ENCODE measurements around the gene PDE1C.

The PDE1C gene

GRCh38 chr7:32089256-32089655 lies 19.0 kb upstream of the PDE1C start:
- Histone ChIP-seq H3K4me1 (ENCODE audit: insufficient read depth, low read length, poor library complexity, severe bottlenecking) (no peaks in the 10 kb centered on the region), H3F3A (ENCODE audit: low read depth) (no peaks in the 10 kb centered on the region), H4K20me1 (ENCODE audit: insufficient read depth, low read length, poor library complexity, severe bottlenecking) (no peaks in the 10 kb centered on the region), H3K4me3 (ENCODE audit: low read length, poor library complexity, severe bottlenecking) (no peak overlapping the region), H3K9ac (ENCODE audit: low read depth, low read length, poor library complexity, severe bottlenecking) (no peak overlapping the region), H3K27me3 (ENCODE audit: insufficient read depth, low read length, poor library complexity, severe bottlenecking) (no peaks in the 10 kb centered on the region), H3K79me2 (ENCODE audit: insufficient read depth, low read length) (no peaks in the 10 kb centered on the region), H2AFZ (ENCODE audit: low read length) (no peak overlapping the region), H3K9me2 (replicated peaks; ENCODE audit: low read depth, low read length) (no peaks in the 10 kb centered on the region), H3K36me3 (ENCODE audit: insufficient read depth, low read length) (no peaks in the 10 kb centered on the region), H3K9me3 (ENCODE audit: insufficient read depth, low read depth, low read length) (no peaks in the 10 kb centered on the region), H3K4me2 (ENCODE audit: low read depth, low read length, poor library complexity, severe bottlenecking) (no peak overlapping the region)
- TF ChIP-seq, protein P1, sequence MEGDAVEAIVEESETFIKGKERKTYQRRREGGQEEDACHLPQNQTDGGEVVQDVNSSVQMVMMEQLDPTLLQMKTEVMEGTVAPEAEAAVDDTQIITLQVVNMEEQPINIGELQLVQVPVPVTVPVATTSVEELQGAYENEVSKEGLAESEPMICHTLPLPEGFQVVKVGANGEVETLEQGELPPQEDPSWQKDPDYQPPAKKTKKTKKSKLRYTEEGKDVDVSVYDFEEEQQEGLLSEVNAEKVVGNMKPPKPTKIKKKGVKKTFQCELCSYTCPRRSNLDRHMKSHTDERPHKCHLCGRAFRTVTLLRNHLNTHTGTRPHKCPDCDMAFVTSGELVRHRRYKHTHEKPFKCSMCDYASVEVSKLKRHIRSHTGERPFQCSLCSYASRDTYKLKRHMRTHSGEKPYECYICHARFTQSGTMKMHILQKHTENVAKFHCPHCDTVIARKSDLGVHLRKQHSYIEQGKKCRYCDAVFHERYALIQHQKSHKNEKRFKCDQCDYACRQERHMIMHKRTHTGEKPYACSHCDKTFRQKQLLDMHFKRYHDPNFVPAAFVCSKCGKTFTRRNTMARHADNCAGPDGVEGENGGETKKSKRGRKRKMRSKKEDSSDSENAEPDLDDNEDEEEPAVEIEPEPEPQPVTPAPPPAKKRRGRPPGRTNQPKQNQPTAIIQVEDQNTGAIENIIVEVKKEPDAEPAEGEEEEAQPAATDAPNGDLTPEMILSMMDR (conservative IDR thresholded peaks at IDR 0.05; ENCODE audit: low read length), result no peak
- TF ChIP-seq EZH2phosphoT487 (IDR thresholded peaks at IDR 0.05; ENCODE audit: borderline replicate concordance), result no peak

GRCh38 chr7:32088451-32088881 lies 18.3 kb upstream of the PDE1C start:
- no peaks in the 10 kb centered on the region for H3K36me3 ChIP-seq (ENCODE audit: insufficient read depth, low read length)
- H4K20me1 ChIP-seq (ENCODE audit: insufficient read depth, low read length, poor library complexity, severe bottlenecking), result no peaks in the 10 kb centered on the region
- no peaks in the 10 kb centered on the region for H3K27me3 ChIP-seq (ENCODE audit: insufficient read depth, low read length, poor library complexity, severe bottlenecking)
- no peak overlapping the region for H3K4me3 ChIP-seq (ENCODE audit: low read length, poor library complexity, severe bottlenecking)
- no peaks in the 10 kb centered on the region for H3K9me2 ChIP-seq (replicated peaks; ENCODE audit: low read depth, low read length)
- no peaks in the 10 kb centered on the region for H3K79me2 ChIP-seq (ENCODE audit: insufficient read depth, low read length)
- H3K4me1 ChIP-seq (ENCODE audit: insufficient read depth, low read length, poor library complexity, severe bottlenecking), result no peaks in the 10 kb centered on the region
- no peak overlapping the region for H3K9ac ChIP-seq (ENCODE audit: low read depth, low read length, poor library complexity, severe bottlenecking)
- no peak overlapping the region for H3K4me2 ChIP-seq (ENCODE audit: low read depth, low read length, poor library complexity, severe bottlenecking)
- H2AFZ ChIP-seq (ENCODE audit: low read length), result no peak overlapping the region
- no peak for TF ChIP-seq EZH2phosphoT487 (IDR thresholded peaks at IDR 0.05; ENCODE audit: borderline replicate concordance)
- TF ChIP-seq, protein P1 (conservative IDR thresholded peaks at IDR 0.05; ENCODE audit: low read length), result no peak
- no peaks in the 10 kb centered on the region for H3K9me3 ChIP-seq (ENCODE audit: insufficient read depth, low read depth, low read length)
- no peaks in the 10 kb centered on the region for H3F3A ChIP-seq (ENCODE audit: low read depth)

DNA sequence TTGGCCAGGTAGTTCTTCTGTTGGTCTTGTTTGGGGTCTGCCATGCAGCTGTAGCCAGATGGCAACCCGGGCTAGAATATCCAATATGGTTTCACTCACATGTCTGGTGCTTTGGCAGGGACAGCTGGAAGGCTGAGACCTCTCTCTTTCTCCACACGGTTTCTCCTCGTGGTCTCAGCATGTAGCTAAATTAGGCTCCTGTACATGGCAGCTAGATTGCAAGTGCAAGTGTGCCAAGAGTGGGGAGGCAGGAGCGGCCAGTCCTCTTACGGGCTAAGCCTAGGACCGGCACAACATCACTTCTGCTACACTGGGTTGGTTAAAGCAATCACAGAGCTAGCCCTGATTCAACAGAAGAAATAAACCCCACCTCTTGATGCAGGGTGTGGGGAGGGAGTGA lies 9.3 kb upstream of the PDE1C start:
- H3K4me1 ChIP-seq (ENCODE audit: insufficient read depth, low read length, poor library complexity, severe bottlenecking), result no peaks in the 10 kb centered on the region
- H2AFZ ChIP-seq (ENCODE audit: low read length), result no peak overlapping the region
- no peaks in the 10 kb centered on the region for H3K79me2 ChIP-seq (ENCODE audit: insufficient read depth, low read length)
- no peaks in the 10 kb centered on the region for H3K9me3 ChIP-seq (ENCODE audit: insufficient read depth, low read depth, low read length)
- H4K20me1 ChIP-seq (ENCODE audit: insufficient read depth, low read length, poor library complexity, severe bottlenecking), result no peaks in the 10 kb centered on the region
- H3K27me3 ChIP-seq (ENCODE audit: insufficient read depth, low read length, poor library complexity, severe bottlenecking), result no peaks in the 10 kb centered on the region
- no peak overlapping the region for H3K4me3 ChIP-seq (ENCODE audit: low read length, poor library complexity, severe bottlenecking)
- H3K9ac ChIP-seq (ENCODE audit: low read depth, low read length, poor library complexity, severe bottlenecking), result no peak overlapping the region
- H3K4me2 ChIP-seq (ENCODE audit: low read depth, low read length, poor library complexity, severe bottlenecking), result no peak overlapping the region
- H3F3A ChIP-seq (ENCODE audit: low read depth), result no peaks in the 10 kb centered on the region
- no peaks in the 10 kb centered on the region for H3K9me2 ChIP-seq (replicated peaks; ENCODE audit: low read depth, low read length)
- no peaks in the 10 kb centered on the region for H3K36me3 ChIP-seq (ENCODE audit: insufficient read depth, low read length)
- TF ChIP-seq EZH2phosphoT487 (IDR thresholded peaks at IDR 0.05; ENCODE audit: borderline replicate concordance), result no peak
- TF ChIP-seq, protein P1 (conservative IDR thresholded peaks at IDR 0.05; ENCODE audit: low read length), result no peak
